Measurements from ENCODE around the gene TEX50.
"Not testable (repeated sequence)": the region's sequence is repeated elsewhere in the genome, so short reads cannot be mapped to it uniquely, and the experiment has no call there.

TEX50 gene

GRCh38 chr1:173635116-173635515 lies at the start of gene TEX50:
TSS of gene TEX50 (plus strand) at chr1:173635338. CDS start at chr1:173635522, 184 bp downstream.
- no peak for TF ChIP-seq POLR2A (IDR thresholded peaks at IDR 0.05; ENCODE audit: low read depth, low read length)
- DNase-seq (ENCODE audit: insufficient read length, low spot score): no peak
- FAIRE-seq: no peak

GRCh38 chr1:173590557-173590956 lies 44.6 kb upstream of the TEX50 start:
- TF ChIP-seq POLR2A (IDR thresholded peaks at IDR 0.05; ENCODE audit: low read depth, low read length): no peak
- FAIRE-seq (peak; percentile 97), DNase-seq (ENCODE audit: insufficient read length, low spot score) (peak; percentile 9)

GRCh38 chr1:173591138-173591537 lies 44.0 kb upstream of the TEX50 start:
- DNase-seq (ENCODE audit: insufficient read length, low spot score); FAIRE-seq: not testable (repeated sequence)

- no peak for TF ChIP-seq POLR2A (IDR thresholded peaks at IDR 0.05; ENCODE audit: low read depth, low read length)
- FAIRE-seq (no peak), DNase-seq (ENCODE audit: insufficient read length, low spot score) (no peak)
These were observed 38.9 kb upstream of the TEX50 start for GRCh38 chr1:173596097-173596825.

- no peak for FAIRE-seq
- TF ChIP-seq POLR2A (IDR thresholded peaks at IDR 0.05; ENCODE audit: low read depth, low read length): no peak
- DNase-seq (ENCODE audit: insufficient read length, low spot score): no peak
These were observed 33.5 kb upstream of the TEX50 start for GRCh38 chr1:173601588-173601987.

- no peak for DNase-seq (ENCODE audit: insufficient read length, low spot score)
- TF ChIP-seq POLR2A (IDR thresholded peaks at IDR 0.05; ENCODE audit: low read depth, low read length): no peak
These were observed 32.0 kb upstream of the TEX50 start, which contains the start of gene SLC9C2 for GRCh38 chr1:173603056-173603591. TSS of gene SLC9C2 (minus strand) at chr1:173603072. CDS start at chr1:173601776, 1,296 bp downstream.

GRCh38 chr1:173608503-173609216 lies 26.5 kb upstream of the TEX50 start:
- no peak for FAIRE-seq
- no peak for TF ChIP-seq POLR2A (IDR thresholded peaks at IDR 0.05; ENCODE audit: low read depth, low read length)
- no peak for DNase-seq (ENCODE audit: insufficient read length, low spot score)

More at GRCh38 chr1:173603056-173603591, 32.0 kb upstream of the TEX50 start, which contains the start of gene SLC9C2:
- no peak for FAIRE-seq

- FAIRE-seq; DNase-seq (ENCODE audit: insufficient read length, low spot score): not testable (repeated sequence)
These were observed 22.1 kb upstream of the TEX50 start for GRCh38 chr1:173613086-173613485.

- no peak for TF ChIP-seq POLR2A (IDR thresholded peaks at IDR 0.05; ENCODE audit: low read depth, low read length)
- DNase-seq (ENCODE audit: insufficient read length, low spot score) (no peak), FAIRE-seq (no peak)
These were observed 18.3 kb upstream of the TEX50 start for GRCh38 chr1:173616859-173617258.

GRCh38 chr1:173627269-173627668 lies 7.9 kb upstream of the TEX50 start:
- no peak for TF ChIP-seq POLR2A (IDR thresholded peaks at IDR 0.05; ENCODE audit: low read depth, low read length)
- FAIRE-seq: no peak
- no peak for DNase-seq (ENCODE audit: insufficient read length, low spot score)

- no peak for DNase-seq (ENCODE audit: insufficient read length, low spot score)
- no peak for FAIRE-seq
- no peak for TF ChIP-seq POLR2A (IDR thresholded peaks at IDR 0.05; ENCODE audit: low read depth, low read length)
These were observed 6.2 kb upstream of the TEX50 start for GRCh38 chr1:173628888-173629287.

GRCh38 chr1:173637236-173638042 lies 2.3 kb downstream of the TEX50 start:
- not testable (repeated sequence) for FAIRE-seq; DNase-seq (ENCODE audit: insufficient read length, low spot score)

GRCh38 chr1:173638043-173639021 lies 3.2 kb downstream of the TEX50 start:
- no peak for TF ChIP-seq POLR2A (IDR thresholded peaks at IDR 0.05; ENCODE audit: low read depth, low read length)
- DNase-seq (ENCODE audit: insufficient read length, low spot score) (no peak), FAIRE-seq (no peak)
